Upper lobe of left lung (tissue), 6 donors: ENCODE data around the gene SDSL. TPM values are rescaled to one million over a fixed set of nuclear protein-coding genes. Genes with fewer than 3 reads are reported as not detected.
A peak's percentile ranks its signal among the peaks of the same experiment; 100 is the strongest.

Experiments
- ATAC-seq, 2 donors: fragments of 200-7000 bp; cut with Tn5 transposase; one replicate each; pipeline ENCODE4 v1.9.1; 2022; ENCODE audit warnings: mild to moderate bottlenecking in 2 of 2, moderate library complexity in 2 of 2; ENCODE audit not compliant: low FRiP score in 2 of 2
- DNase-seq, 2 donors: peaks; one replicate each; pipeline ENCODE4 v3.0.0-alpha.2; 2019 to 2020
- H3K27ac ChIP-seq, 4 donors: fragments of 200-600 bp; sonication (generic); one replicate each; pipeline ENCODE4 v1.5.1; 2016 to 2019
- H3K27me3 ChIP-seq, 4 donors: fragments of 200-600 bp; sonication (generic); one replicate each; pipeline ENCODE4 v1.5.1; 2017 to 2019
- H3K36me3 ChIP-seq, 4 donors: fragments of 200-600 bp; sonication (generic); one replicate each; pipeline ENCODE4 v1.5.1; 2016 to 2019
- H3K4me1 ChIP-seq, 4 donors: fragments of 200-600 bp; sonication (generic); one replicate each; pipeline ENCODE4 v1.5.1; 2018 to 2019
- H3K4me3 ChIP-seq, 4 donors: fragments of 200-600 bp; sonication (generic); one replicate each; pipeline ENCODE4 v1.5.1; 2017 to 2019; ENCODE audit warnings: mild to moderate bottlenecking in 2 of 4, moderate library complexity in 1 of 4
- H3K9me3 ChIP-seq, 4 donors: fragments of 200-600 bp; sonication (generic); one replicate each; pipeline ENCODE4 v1.5.1; 2018 to 2019
- CTCF ChIP-seq, 6 experiments: fragments of 450-650 bp in 4 of 6; fragments of 200-600 bp in 2 of 6; sonication (generic) in 2 of 6; IDR thresholded peaks; one replicate each; pipeline ENCODE4 v1.5.1; 2016 to 2019; ENCODE audit warnings: antibody characterized with exemption in 6 of 6
- EP300 ChIP-seq, 4 donors: sonication (generic); formaldehyde crosslinking; IDR thresholded peaks; one replicate each; pipeline ENCODE4 v1.5.1; 2017; ENCODE audit warnings: antibody characterized with exemption in 4 of 4, control low read depth in 2 of 4
- POLR2A ChIP-seq, 4 donors: fragments of 450-650 bp; IDR thresholded peaks; one replicate each; pipeline ENCODE4 v1.5.1; 2016 to 2017; ENCODE audit warnings: antibody characterized with exemption in 4 of 4, mild to moderate bottlenecking in 2 of 4
- POLR2AphosphoS5 ChIP-seq, 2 donors: sonication (generic); formaldehyde crosslinking; IDR thresholded peaks; one replicate each; pipeline ENCODE4 v1.5.1; 2017; ENCODE audit warnings: antibody characterized with exemption in 2 of 2
- WGBS, 2 donors: methylation state at CpG; one replicate each; pipeline ENCODE4 v1.1.5; 2017 to 2018; 5-methylcytosine and 5-hydroxymethylcytosine counted together
- total RNA-seq, 6 donors: library from RNA; depleted of rRNA in 4 of 6; stranded (reverse); fragments of >200 nt in 4 of 6; gene quantifications; one replicate each; pipeline versions ENCODE4 v1.1.0 to v1.2.1, GENCODE V29; 2016 to 2021
- donor health status: DM: no; HTN: no; CAD: no; lungs with moderate emphysema.
- donor health status: DM: no; HTN: yes; CAD: no; lungs with severe emphysema.

SDSL gene
- total RNA-seq, 6 donors from 2014 or later: 1.1 to 26.9 (median 9.1) TPM

GRCh38 chr12:113398346-113399290 lies 23.6 kb upstream of the SDSL start:
- DNase-seq (peak in 1 of 2 donors; percentile 80), ATAC-seq (no peak)
- TF ChIP-seq EP300 (IDR thresholded peaks at IDR 0.05) (no peak), POLR2AphosphoS5 (IDR thresholded peaks at IDR 0.05) (no peak), CTCF (IDR thresholded peaks at IDR 0.05) (no peak), POLR2A (IDR thresholded peaks at IDR 0.05) (no peak)
- no peak overlapping the region for H3K4me3 ChIP-seq
- 70 to 79% methylated on average over 5 to 13 of the region's 26 CpGs for WGBS, 2 donors
- no peaks in the 10 kb centered on the region for H3K9me3 ChIP-seq
- no peak overlapping the region for H3K27ac ChIP-seq
- peaks cover 0 to under 1% (median under 1%) of the 10 kb centered on the region in 4 donors for H3K4me1 ChIP-seq
- H3K36me3 ChIP-seq: no peaks in the 10 kb centered on the region
- no peaks in the 10 kb centered on the region for H3K27me3 ChIP-seq

GRCh38 chr12:113399490-113399889 lies 22.7 kb upstream of the SDSL start:
- Histone ChIP-seq H3K9me3 (no peaks in the 10 kb centered on the region), H3K4me1 (peaks cover 0 to 8% (median 4%) of the 10 kb centered on the region in 4 donors), H3K4me3 (no peak overlapping the region), H3K36me3 (no peaks in the 10 kb centered on the region), H3K27ac (no peak overlapping the region), H3K27me3 (no peaks in the 10 kb centered on the region)
- ATAC-seq (no peak), DNase-seq (no peak)
- no peak for TF ChIP-seq POLR2A (IDR thresholded peaks at IDR 0.05)
- TF ChIP-seq POLR2AphosphoS5 (IDR thresholded peaks at IDR 0.05): no peak
- TF ChIP-seq EP300 (IDR thresholded peaks at IDR 0.05): no peak
- no peak for TF ChIP-seq CTCF (IDR thresholded peaks at IDR 0.05)
- WGBS, 2 donors: 77 to 86% methylated on average over 6 to 12 of the region's 12 CpGs

GRCh38 chr12:113400362-113400761 lies 21.8 kb upstream of the SDSL start:
- DNase-seq: no peak
- H3K4me3 ChIP-seq: no peak overlapping the region
- no peaks in the 10 kb centered on the region for H3K36me3 ChIP-seq
- ATAC-seq: no peak
- H3K27ac ChIP-seq: no peak overlapping the region
- WGBS, 2 donors: 70 to 84% methylated on average over 4 of the region's 4 CpGs
- no peaks in the 10 kb centered on the region for H3K27me3 ChIP-seq
- H3K4me1 ChIP-seq: peaks cover 0 to 8% (median 4%) of the 10 kb centered on the region in 4 donors
- no peaks in the 10 kb centered on the region for H3K9me3 ChIP-seq
- TF ChIP-seq CTCF (IDR thresholded peaks at IDR 0.05) (no peak), POLR2AphosphoS5 (IDR thresholded peaks at IDR 0.05) (no peak), EP300 (IDR thresholded peaks at IDR 0.05) (no peak), POLR2A (IDR thresholded peaks at IDR 0.05) (no peak)

GRCh38 chr12:113401066-113402000 lies 20.8 kb upstream of the SDSL start:
- TF ChIP-seq POLR2A (IDR thresholded peaks at IDR 0.05): no peak
- TF ChIP-seq CTCF (IDR thresholded peaks at IDR 0.05): no peak
- no peak for TF ChIP-seq POLR2AphosphoS5 (IDR thresholded peaks at IDR 0.05)
- no peak for TF ChIP-seq EP300 (IDR thresholded peaks at IDR 0.05)
- no peak overlapping the region for H3K27ac ChIP-seq
- H3K4me1 ChIP-seq: peaks cover 0 to 8% (median 4%) of the 10 kb centered on the region in 4 donors
- H3K4me3 ChIP-seq: no peak overlapping the region
- WGBS, 2 donors: 70 to 71% methylated on average over 6 to 13 of the region's 13 CpGs
- no peaks in the 10 kb centered on the region for H3K9me3 ChIP-seq
- H3K27me3 ChIP-seq: no peaks in the 10 kb centered on the region
- ATAC-seq (no peak), DNase-seq (no peak)
- H3K36me3 ChIP-seq: no peaks in the 10 kb centered on the region
